ENCODE results near the gene GPR157.

Gene GPR157

GRCh38 chr1:9059891-9060744 is 68.8 kb downstream of the GPR157 start:
- DNase-seq: no peak

- no peak for DNase-seq
Observed at GRCh38 chr1:9058465-9058864, 70.4 kb downstream of the GPR157 start.

GRCh38 chr1:9057851-9058250 is 71.1 kb downstream of the GPR157 start:
- DNase-seq: no peak

GRCh38 chr1:9052272-9053049 is 76.4 kb downstream of the GPR157 start:
- DNase-seq: no peak

- no peak for DNase-seq
Observed at GRCh38 chr1:9051379-9051778, 77.5 kb downstream of the GPR157 start.

- no peak for DNase-seq
Observed at GRCh38 chr1:9050803-9051202, 78.1 kb downstream of the GPR157 start.
